Measurements from ENCODE around the gene PRDX1. TPM values are rescaled to one million over a fixed set of nuclear protein-coding genes. Genes with fewer than 3 reads are reported as not detected.
A peak's percentile ranks its signal among the peaks of the same experiment; 100 is the strongest.

The PRDX1 gene
- polyA plus RNA-seq, 3 donors: 116 to 362 (median 294) TPM

GRCh38 chr1:45510036-45510971 lies 11.4 kb downstream of the PRDX1 start:
- Histone ChIP-seq H3K4me2 (replicated peaks; ENCODE audit: extremely low read depth, low read length, poor library complexity, severe bottlenecking) (no peak overlapping the region), H3K36me3 (replicated peaks in 1 of 2; ENCODE audit: control insufficient read depth in 1 of 2, insufficient read depth in 2 of 2, low read length in 2 of 2) (peaks cover 68 to 81% of the 10 kb centered on the region in 2 donors), H2AFZ (ENCODE audit: insufficient read depth, low read depth, low read length, poor library complexity, severe bottlenecking) (no peak overlapping the region), H3K4me3 (replicated peaks in 1 of 3; ENCODE audit: low read depth in 2 of 3, low read length in 3 of 3) (no peak overlapping the region), H3K9me3 (replicated peaks in 1 of 2; ENCODE audit: control insufficient read depth in 1 of 2, insufficient read depth in 1 of 2, low read length in 2 of 2) (no peaks in the 10 kb centered on the region), H3K27me3 (ENCODE audit: control insufficient read depth in 2 of 2, insufficient read depth in 2 of 2, low read length in 2 of 2) (no peaks in the 10 kb centered on the region), H3K27ac (ENCODE audit: low read depth in 1 of 2, low read length in 2 of 2) (no peak overlapping the region), H4K20me1 (ENCODE audit: insufficient read depth, low read length) (peaks cover 10% of the 10 kb centered on the region), H3K79me2 (ENCODE audit: insufficient read depth, low read length) (no peaks in the 10 kb centered on the region), H3K4me1 (ENCODE audit: control insufficient read depth in 1 of 2, insufficient read depth in 2 of 2, low read length in 2 of 2) (no peaks in the 10 kb centered on the region), H3K9ac (ENCODE audit: insufficient read depth, low read length, poor library complexity, severe bottlenecking) (no peak overlapping the region)
- no peaks in the 10 kb centered on the region for H3K9me3 Mint-ChIP-seq
- intact Hi-C loops (cut with micrococcal nuclease): no loop called here
- no peak overlapping the region for H3K4me3 Mint-ChIP-seq
- peaks cover 67 to 70% of the 10 kb centered on the region in 2 donors for H3K36me3 Mint-ChIP-seq
- H3K27me3 Mint-ChIP-seq (ENCODE audit: low read depth in 3 of 3): no peaks in the 10 kb centered on the region
- H3K4me1 Mint-ChIP-seq: no peaks in the 10 kb centered on the region
- TF ChIP-seq, protein P1, sequence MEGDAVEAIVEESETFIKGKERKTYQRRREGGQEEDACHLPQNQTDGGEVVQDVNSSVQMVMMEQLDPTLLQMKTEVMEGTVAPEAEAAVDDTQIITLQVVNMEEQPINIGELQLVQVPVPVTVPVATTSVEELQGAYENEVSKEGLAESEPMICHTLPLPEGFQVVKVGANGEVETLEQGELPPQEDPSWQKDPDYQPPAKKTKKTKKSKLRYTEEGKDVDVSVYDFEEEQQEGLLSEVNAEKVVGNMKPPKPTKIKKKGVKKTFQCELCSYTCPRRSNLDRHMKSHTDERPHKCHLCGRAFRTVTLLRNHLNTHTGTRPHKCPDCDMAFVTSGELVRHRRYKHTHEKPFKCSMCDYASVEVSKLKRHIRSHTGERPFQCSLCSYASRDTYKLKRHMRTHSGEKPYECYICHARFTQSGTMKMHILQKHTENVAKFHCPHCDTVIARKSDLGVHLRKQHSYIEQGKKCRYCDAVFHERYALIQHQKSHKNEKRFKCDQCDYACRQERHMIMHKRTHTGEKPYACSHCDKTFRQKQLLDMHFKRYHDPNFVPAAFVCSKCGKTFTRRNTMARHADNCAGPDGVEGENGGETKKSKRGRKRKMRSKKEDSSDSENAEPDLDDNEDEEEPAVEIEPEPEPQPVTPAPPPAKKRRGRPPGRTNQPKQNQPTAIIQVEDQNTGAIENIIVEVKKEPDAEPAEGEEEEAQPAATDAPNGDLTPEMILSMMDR (IDR thresholded peaks at IDR 0.05): no peak
- 54% methylated on average over 5 of the region's 9 CpGs for WGBS (ENCODE audit: insufficient coverage)
- DNase-seq: no peak
- peak overlapping the region in 2 of 7 donors; percentile 66 to 81 for H3K27ac Mint-ChIP-seq

DNA sequence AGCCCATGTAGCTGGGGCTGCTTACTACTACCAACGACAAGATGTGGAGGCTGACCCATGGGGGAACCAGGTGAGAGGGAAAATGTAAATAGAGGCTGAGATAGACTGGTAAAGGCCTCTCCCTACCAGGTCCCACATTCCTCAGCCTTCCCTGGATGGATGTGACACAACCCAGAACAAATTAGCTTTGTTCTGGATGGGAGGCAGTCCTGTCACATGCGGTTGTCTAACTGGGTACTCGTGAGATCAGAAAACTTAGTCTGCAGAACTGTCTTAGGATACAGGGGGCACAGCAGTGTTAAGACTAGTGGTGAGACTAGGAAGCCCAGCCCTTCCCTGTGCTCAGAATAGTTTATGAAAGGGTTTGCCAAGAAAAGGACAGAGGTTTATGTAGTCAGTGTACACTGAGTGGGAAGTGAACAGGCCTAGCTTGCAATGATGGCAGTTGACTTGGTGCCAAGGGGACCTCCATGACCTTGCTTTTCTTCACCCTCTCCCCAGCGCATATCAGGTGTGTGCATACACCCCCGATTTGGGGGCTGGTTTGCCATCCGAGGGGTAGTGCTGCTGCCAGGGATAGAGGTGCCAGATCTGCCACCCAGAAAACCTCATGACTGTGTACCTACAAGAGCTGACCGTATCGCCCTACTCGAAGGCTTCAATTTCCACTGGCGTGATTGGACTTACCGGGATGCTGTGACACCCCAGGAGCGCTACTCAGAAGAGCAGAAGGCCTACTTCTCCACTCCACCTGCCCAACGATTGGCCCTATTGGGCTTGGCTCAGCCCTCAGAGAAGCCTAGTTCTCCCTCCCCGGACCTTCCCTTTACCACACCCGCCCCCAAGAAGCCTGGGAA lies 13.2 kb downstream of the PRDX1 start:
- H3K4me1 Mint-ChIP-seq: no peaks in the 10 kb centered on the region
- H3K36me3 ChIP-seq (replicated peaks in 1 of 2; ENCODE audit: control insufficient read depth in 1 of 2, insufficient read depth in 2 of 2, low read length in 2 of 2): peaks cover 52 to 63% of the 10 kb centered on the region in 2 donors
- intact Hi-C loops (cut with micrococcal nuclease): no loop called here

More for the DNA sequence above, 13.2 kb downstream of the PRDX1 start:
- peaks cover 49 to 54% of the 10 kb centered on the region in 2 donors for H3K36me3 Mint-ChIP-seq
- TF ChIP-seq, protein P1 (IDR thresholded peaks at IDR 0.05): no peak
- Histone ChIP-seq H3K27me3 (ENCODE audit: control insufficient read depth in 2 of 2, insufficient read depth in 2 of 2, low read length in 2 of 2) (no peaks in the 10 kb centered on the region), H2AFZ (ENCODE audit: insufficient read depth, low read depth, low read length, poor library complexity, severe bottlenecking) (no peak overlapping the region), H3K9ac (ENCODE audit: insufficient read depth, low read length, poor library complexity, severe bottlenecking) (no peak overlapping the region), H3K4me3 (replicated peaks in 1 of 3; ENCODE audit: low read depth in 2 of 3, low read length in 3 of 3) (no peak overlapping the region), H3K4me2 (replicated peaks; ENCODE audit: extremely low read depth, low read length, poor library complexity, severe bottlenecking) (no peak overlapping the region), H3K27ac (ENCODE audit: low read depth in 1 of 2, low read length in 2 of 2) (peak overlapping the region in 1 of 2 donors; percentile 14), H3K4me1 (ENCODE audit: control insufficient read depth in 1 of 2, insufficient read depth in 2 of 2, low read length in 2 of 2) (no peaks in the 10 kb centered on the region), H3K9me3 (replicated peaks in 1 of 2; ENCODE audit: control insufficient read depth in 1 of 2, insufficient read depth in 1 of 2, low read length in 2 of 2) (no peaks in the 10 kb centered on the region), H3K79me2 (ENCODE audit: insufficient read depth, low read length) (no peaks in the 10 kb centered on the region), H4K20me1 (ENCODE audit: insufficient read depth, low read length) (peaks cover 10% of the 10 kb centered on the region)
- DNase-seq: no peak
- H3K4me3 Mint-ChIP-seq: no peak overlapping the region
- H3K27me3 Mint-ChIP-seq (ENCODE audit: low read depth in 3 of 3): no peaks in the 10 kb centered on the region
- H3K27ac Mint-ChIP-seq: peak overlapping the region in 3 of 7 donors; percentile 30 to 58 (median 32)
- WGBS (ENCODE audit: insufficient coverage): 85% methylated on average over 12 of the region's 15 CpGs
- no peaks in the 10 kb centered on the region for H3K9me3 Mint-ChIP-seq
